ENCODE measurements around the gene UTRN.

Gene UTRN

DNA sequence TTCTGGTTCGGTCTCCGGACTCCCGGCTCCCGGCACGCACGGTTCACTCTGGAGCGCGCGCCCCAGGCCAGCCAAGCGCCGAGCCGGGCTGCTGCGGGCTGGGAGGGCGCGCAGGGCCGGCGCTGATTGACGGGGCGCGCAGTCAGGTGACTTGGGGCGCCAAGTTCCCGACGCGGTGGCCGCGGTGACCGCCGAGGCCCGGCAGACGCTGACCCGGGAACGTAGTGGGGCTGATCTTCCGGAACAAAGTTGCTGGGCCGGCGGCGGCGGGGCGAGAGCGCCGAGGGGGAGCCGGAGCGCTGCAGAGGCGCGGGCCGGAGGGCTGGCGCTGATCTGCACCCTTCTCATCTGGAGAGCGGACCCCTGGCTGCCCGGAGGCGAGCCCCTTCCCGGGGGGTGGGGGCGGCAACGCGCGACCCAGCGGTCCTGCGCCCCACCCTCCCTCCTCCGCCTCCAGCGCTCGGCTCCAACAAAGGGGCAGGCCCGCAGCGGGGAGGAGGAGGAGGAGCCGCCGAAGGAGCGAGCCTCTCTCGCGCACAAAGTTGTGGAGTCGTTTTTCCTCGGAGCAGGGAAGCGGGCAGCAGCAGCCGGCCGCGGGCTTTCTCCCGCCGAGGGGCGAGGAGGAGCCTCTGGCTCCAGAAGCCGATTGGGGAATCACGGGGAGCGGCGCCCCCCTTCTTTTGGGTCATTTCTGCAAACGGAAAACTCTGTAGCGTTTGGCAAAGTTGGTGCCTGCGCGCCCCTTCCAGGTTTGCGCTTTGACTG lies at the start of gene UTRN:
Gene UTRN (plus strand): TSS at position 553 of the 765 bp plus-strand sequence. CDS start 6,494 bp downstream, outside the sequence.
- H3K9ac ChIP-seq (ENCODE audit: low read depth, low read length): peak within 1 kb of the TSS; percentile 85
- no peaks in the 10 kb centered on the region for H3K9me3 ChIP-seq (ENCODE audit: control insufficient read depth, insufficient read depth, low read length)
- peaks cover 19% of the 10 kb centered on the region for H3K27me3 ChIP-seq (ENCODE audit: control insufficient read depth, insufficient read depth, low read length)
- peak within 1 kb of the TSS; percentile 86 for H3K4me3 ChIP-seq (ENCODE audit: low read depth, low read length)
- peak within 1 kb of the TSS; percentile 94 for H3K27ac ChIP-seq (ENCODE audit: low read depth, low read length)
- H3K36me3 ChIP-seq (ENCODE audit: control insufficient read depth, insufficient read depth, low read length): no peaks in the 10 kb centered on the region
- H3K4me1 ChIP-seq (ENCODE audit: control insufficient read depth, insufficient read depth, low read length): peaks cover 26% of the 10 kb centered on the region

DNA sequence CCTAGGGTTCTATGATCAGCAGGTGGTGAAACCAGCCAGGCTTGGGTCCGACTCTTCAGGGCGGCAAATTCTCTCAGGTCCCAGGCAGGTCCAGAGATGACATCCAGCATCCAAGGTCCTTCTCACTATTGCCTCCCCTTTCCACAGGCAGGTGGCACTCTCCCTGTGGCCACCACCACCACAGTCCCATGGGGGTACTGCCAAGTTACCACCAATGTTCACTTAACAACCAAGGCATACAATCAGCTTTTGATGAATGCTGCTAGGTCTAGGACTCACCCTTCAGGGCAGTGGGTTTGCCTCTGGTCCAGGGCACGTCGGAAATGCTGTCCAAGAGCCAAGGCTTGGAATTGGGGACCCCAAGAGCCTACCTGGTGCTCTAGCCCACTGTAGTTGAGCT lies 40.4 kb upstream of the UTRN start:
- Histone ChIP-seq H3K9me3 (ENCODE audit: control insufficient read depth, insufficient read depth, low read length) (peaks cover 4% of the 10 kb centered on the region; the same call in 1 of the 2 replicates), H3K9ac (ENCODE audit: low read depth, low read length) (no peak overlapping the region), H3K4me1 (ENCODE audit: control insufficient read depth, insufficient read depth, low read length) (peaks cover 6% of the 10 kb centered on the region; the same call in 1 of the 2 replicates), H3K27ac (ENCODE audit: low read depth, low read length) (no peak overlapping the region), H3K4me3 (ENCODE audit: low read depth, low read length) (no peak overlapping the region), H3K36me3 (ENCODE audit: control insufficient read depth, insufficient read depth, low read length) (no peaks in the 10 kb centered on the region), H3K27me3 (ENCODE audit: control insufficient read depth, insufficient read depth, low read length) (no peaks in the 10 kb centered on the region)

DNA sequence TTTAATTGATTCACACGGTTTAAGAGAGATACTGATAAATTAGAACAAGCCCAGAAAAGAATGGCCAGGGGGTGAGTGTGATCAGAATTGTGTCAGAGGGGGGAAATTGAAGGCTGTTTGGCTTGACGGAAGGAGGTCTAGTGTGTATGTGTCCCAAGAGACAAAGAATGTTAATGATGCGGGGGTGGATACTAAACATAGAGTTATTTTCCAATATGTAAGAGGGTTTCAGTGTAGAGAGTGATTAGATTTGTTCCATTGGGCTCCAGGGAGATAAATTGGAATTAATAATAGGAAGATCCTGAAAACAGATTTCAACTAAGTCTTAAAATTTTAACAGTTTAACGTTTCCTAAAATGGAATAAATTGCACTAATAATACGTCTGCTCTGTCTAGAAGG lies 38.1 kb upstream of the UTRN start:
- H3K36me3 ChIP-seq (ENCODE audit: control insufficient read depth, insufficient read depth, low read length): no peaks in the 10 kb centered on the region

DNA sequence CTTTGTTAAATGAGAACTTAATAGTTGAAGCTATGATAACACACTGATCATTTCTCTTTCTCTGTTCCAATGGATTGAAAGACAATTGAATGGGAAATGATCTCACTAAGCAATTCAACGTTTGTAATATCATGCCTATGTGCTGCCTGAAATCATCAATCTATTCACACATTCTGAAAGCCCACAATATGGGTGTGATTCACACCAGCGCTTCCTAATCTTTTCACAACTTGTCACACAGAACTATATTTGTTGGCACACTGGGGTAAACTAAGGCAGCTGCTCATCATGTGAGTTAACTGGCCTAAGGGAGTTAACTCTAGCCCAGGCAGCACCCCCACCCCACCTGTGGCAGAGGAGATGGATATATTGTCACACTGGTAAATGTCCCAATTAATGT lies 37.1 kb upstream of the UTRN start:
- Histone ChIP-seq H3K27me3 (ENCODE audit: control insufficient read depth, insufficient read depth, low read length) (no peaks in the 10 kb centered on the region), H3K9me3 (ENCODE audit: control insufficient read depth, insufficient read depth, low read length) (peaks cover 4% of the 10 kb centered on the region; the same call in 1 of the 2 replicates), H3K9ac (ENCODE audit: low read depth, low read length) (no peak overlapping the region), H3K36me3 (ENCODE audit: control insufficient read depth, insufficient read depth, low read length) (no peaks in the 10 kb centered on the region), H3K4me1 (ENCODE audit: control insufficient read depth, insufficient read depth, low read length) (peaks cover 11% of the 10 kb centered on the region; the same call in 1 of the 2 replicates), H3K4me3 (ENCODE audit: low read depth, low read length) (no peak overlapping the region), H3K27ac (ENCODE audit: low read depth, low read length) (no peak overlapping the region)

More for the DNA sequence above, 38.1 kb upstream of the UTRN start:
- H3K4me3 ChIP-seq (ENCODE audit: low read depth, low read length): no peak overlapping the region
- peaks cover 11% of the 10 kb centered on the region; the same call in 1 of the 2 replicates for H3K4me1 ChIP-seq (ENCODE audit: control insufficient read depth, insufficient read depth, low read length)
- no peaks in the 10 kb centered on the region for H3K27me3 ChIP-seq (ENCODE audit: control insufficient read depth, insufficient read depth, low read length)
- peaks cover 4% of the 10 kb centered on the region; the same call in 1 of the 2 replicates for H3K9me3 ChIP-seq (ENCODE audit: control insufficient read depth, insufficient read depth, low read length)
- H3K27ac ChIP-seq (ENCODE audit: low read depth, low read length): no peak overlapping the region
- no peak overlapping the region for H3K9ac ChIP-seq (ENCODE audit: low read depth, low read length)

DNA sequence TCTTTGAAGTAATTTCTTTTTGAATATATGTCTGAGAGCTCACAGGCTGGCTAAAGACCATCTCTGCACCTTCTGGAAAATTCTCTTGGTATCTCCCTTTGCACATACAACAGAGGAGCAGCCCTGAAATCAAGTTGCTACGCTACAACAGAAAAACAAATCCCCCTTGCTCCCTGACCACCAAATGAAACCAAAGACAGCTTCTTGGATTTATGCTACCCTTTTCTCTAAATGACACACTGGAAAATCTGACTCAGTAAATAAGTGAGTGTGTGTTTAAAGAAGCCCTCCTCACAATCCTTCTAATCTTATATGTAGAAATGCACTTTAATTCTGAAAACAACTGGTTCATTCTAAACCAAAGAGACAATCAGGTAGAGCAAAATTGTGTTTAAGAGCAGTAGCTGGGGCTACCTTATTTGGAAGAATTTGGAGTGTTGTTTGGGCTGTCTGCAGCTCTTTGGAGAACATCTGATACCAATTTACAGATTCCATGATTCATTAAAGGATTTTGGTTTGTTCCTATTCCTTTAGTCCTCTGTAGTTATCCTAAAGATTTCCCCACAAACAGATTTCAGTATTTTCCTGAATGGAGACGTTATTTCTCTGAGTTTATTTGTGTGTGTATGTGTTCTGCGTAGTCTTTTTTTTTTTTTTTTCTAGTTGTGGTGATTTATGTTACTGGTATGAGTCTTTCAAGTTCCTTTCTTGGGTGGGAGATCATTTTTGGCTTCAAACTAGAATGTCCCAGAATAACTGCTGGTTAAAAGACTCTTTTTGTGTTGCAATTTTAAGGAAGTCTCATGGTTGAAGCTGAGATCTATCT lies 36.4 kb upstream of the UTRN start:
- peaks cover 4% of the 10 kb centered on the region; the same call in 1 of the 2 replicates for H3K9me3 ChIP-seq (ENCODE audit: control insufficient read depth, insufficient read depth, low read length)
- H3K36me3 ChIP-seq (ENCODE audit: control insufficient read depth, insufficient read depth, low read length): no peaks in the 10 kb centered on the region
- peaks cover 11% of the 10 kb centered on the region; the same call in 1 of the 2 replicates for H3K4me1 ChIP-seq (ENCODE audit: control insufficient read depth, insufficient read depth, low read length)
- no peak overlapping the region for H3K27ac ChIP-seq (ENCODE audit: low read depth, low read length)
- no peaks in the 10 kb centered on the region for H3K27me3 ChIP-seq (ENCODE audit: control insufficient read depth, insufficient read depth, low read length)
- H3K4me3 ChIP-seq (ENCODE audit: low read depth, low read length): no peak overlapping the region
- no peak overlapping the region for H3K9ac ChIP-seq (ENCODE audit: low read depth, low read length)

DNA sequence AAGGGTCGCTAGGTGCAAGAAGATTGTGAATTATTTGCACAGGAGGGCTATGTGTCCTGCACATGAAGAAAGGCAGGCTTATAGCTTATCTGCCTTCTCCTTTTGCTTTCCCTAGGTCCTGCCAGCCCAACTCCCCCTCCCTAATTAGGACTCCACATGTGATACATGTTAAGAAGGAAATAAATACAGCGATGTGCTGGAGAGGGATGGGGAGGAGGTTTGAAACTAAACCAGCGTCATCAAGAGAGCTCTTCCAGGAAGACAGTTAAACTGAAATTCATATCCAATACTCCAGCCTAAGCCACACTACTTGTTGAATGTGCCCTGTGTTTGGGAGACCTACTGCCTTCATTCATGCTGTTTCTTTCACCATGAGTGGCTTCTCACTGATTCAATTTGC lies 34.9 kb upstream of the UTRN start:
- Histone ChIP-seq H3K27ac (ENCODE audit: low read depth, low read length) (no peak overlapping the region), H3K4me1 (ENCODE audit: control insufficient read depth, insufficient read depth, low read length) (peaks cover 11% of the 10 kb centered on the region; the same call in 1 of the 2 replicates), H3K27me3 (ENCODE audit: control insufficient read depth, insufficient read depth, low read length) (no peaks in the 10 kb centered on the region), H3K9ac (ENCODE audit: low read depth, low read length) (no peak overlapping the region), H3K36me3 (ENCODE audit: control insufficient read depth, insufficient read depth, low read length) (no peaks in the 10 kb centered on the region), H3K9me3 (ENCODE audit: control insufficient read depth, insufficient read depth, low read length) (peaks cover 4% of the 10 kb centered on the region; the same call in 1 of the 2 replicates), H3K4me3 (ENCODE audit: low read depth, low read length) (no peak overlapping the region)

DNA sequence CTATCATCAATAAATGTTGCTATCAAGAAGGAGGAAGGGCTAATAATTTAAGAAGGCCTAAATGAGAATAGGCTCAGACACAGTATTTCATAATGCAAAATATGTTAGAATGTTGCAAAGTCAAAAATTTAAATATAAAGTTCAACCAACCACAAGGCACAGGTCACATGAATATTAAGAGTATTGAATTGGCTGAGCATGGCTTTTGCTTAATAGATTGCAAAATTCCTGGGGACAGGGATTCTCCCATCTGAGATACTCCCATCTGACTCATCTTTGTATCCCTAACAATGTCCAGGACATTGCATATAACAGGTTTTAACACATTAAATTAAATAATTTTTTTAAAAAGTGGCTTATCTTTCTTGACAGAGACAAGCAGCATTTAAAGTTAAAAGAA lies 32.9 kb upstream of the UTRN start:
- Histone ChIP-seq H3K36me3 (ENCODE audit: control insufficient read depth, insufficient read depth, low read length) (no peaks in the 10 kb centered on the region), H3K4me1 (ENCODE audit: control insufficient read depth, insufficient read depth, low read length) (peaks cover 11% of the 10 kb centered on the region; the same call in 1 of the 2 replicates), H3K27ac (ENCODE audit: low read depth, low read length) (no peak overlapping the region)

DNA sequence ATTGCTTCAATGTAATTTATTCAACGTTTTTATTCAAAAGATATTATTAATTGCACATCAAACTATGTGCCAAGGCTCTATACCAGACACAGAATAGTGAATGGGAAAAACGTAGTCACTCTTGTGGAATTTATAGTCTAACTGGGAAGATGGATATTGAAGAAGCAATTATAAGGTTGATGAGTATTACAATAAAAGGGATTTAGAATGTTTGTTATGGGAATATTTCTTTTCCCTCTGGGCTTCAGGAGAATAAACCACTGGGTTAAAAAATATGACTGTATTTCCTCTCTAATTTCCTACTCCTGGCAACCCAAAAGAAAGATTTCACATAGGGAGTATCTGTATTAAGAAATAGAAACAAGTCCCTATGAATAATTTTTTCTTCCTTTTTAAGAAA lies 25.1 kb upstream of the UTRN start:
- Histone ChIP-seq H3K27me3 (ENCODE audit: control insufficient read depth, insufficient read depth, low read length) (no peaks in the 10 kb centered on the region), H3K9ac (ENCODE audit: low read depth, low read length) (no peak overlapping the region), H3K4me3 (ENCODE audit: low read depth, low read length) (no peak overlapping the region), H3K27ac (ENCODE audit: low read depth, low read length) (peak overlapping the region; percentile 42), H3K9me3 (ENCODE audit: control insufficient read depth, insufficient read depth, low read length) (no peaks in the 10 kb centered on the region), H3K4me1 (ENCODE audit: control insufficient read depth, insufficient read depth, low read length) (peaks cover 22% of the 10 kb centered on the region), H3K36me3 (ENCODE audit: control insufficient read depth, insufficient read depth, low read length) (no peaks in the 10 kb centered on the region)

More for the DNA sequence above, 32.9 kb upstream of the UTRN start:
- Histone ChIP-seq H3K4me3 (ENCODE audit: low read depth, low read length) (no peak overlapping the region), H3K9ac (ENCODE audit: low read depth, low read length) (no peak overlapping the region), H3K27me3 (ENCODE audit: control insufficient read depth, insufficient read depth, low read length) (no peaks in the 10 kb centered on the region), H3K9me3 (ENCODE audit: control insufficient read depth, insufficient read depth, low read length) (no peaks in the 10 kb centered on the region)

DNA sequence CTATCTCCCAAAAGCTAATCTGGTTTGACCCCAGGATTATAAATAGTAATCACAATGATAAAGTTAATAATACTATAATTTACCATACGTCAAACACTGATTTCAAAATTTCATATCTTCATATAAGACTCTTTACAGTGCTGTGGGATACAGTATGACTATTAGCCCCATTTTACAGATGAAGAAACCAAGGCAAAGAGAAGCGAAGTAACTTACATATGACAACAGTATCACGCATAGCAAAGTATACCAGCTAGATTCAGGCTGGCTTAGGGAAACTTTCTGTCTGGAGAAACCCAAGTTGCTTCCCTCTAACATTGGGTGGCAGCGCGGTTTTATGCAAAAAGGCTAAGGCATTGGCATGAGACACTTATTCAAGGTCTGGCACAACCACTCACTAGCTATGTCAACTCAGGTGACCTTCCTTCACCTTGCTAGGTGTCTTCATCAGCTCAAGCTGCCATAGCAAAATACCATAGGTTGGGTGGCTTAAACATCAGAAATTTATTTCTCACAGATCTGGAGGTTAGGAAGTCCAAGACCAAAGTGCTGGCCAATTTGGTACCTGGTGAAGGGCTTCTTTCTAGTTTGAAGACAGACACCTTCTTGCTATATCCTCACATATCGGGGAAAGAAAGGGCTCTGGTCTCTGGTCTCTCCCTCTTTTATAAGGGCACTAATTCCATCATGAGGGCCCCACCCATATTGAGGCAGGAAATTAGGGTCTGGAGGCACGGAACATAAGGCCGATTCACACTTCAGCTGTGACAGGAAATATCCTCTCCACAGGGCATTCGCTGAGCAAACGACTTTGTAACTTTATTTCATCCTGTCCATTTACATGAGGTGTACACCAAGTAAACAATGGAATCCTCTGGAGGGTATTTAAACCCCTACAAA lies 22.4 kb upstream of the UTRN start:
- H3K9me3 ChIP-seq (ENCODE audit: control insufficient read depth, insufficient read depth, low read length): no peaks in the 10 kb centered on the region
- H3K4me3 ChIP-seq (ENCODE audit: low read depth, low read length): no peak overlapping the region
- peaks cover 40% of the 10 kb centered on the region for H3K4me1 ChIP-seq (ENCODE audit: control insufficient read depth, insufficient read depth, low read length)
- no peak overlapping the region for H3K9ac ChIP-seq (ENCODE audit: low read depth, low read length)
- no peak overlapping the region for H3K27ac ChIP-seq (ENCODE audit: low read depth, low read length)
- no peaks in the 10 kb centered on the region for H3K36me3 ChIP-seq (ENCODE audit: control insufficient read depth, insufficient read depth, low read length)
- H3K27me3 ChIP-seq (ENCODE audit: control insufficient read depth, insufficient read depth, low read length): no peaks in the 10 kb centered on the region

DNA sequence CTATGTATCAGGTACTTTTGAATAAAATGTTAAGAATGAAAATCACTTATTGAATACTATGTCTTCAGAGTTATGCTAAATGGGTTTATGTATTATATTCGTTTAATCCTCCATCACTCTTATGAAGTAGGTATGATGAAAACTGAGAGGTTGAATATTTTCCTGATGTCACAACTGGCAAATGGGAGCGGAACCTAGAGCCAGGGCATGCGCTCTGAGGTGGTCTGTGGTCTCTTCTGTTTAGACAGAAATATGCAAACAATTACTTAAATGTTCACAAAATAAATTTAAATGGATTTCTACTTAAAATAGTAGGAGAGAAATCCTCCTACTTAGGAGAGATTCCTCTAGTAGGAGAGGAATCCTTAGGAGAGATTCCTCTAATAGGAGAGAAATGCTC lies 21.3 kb upstream of the UTRN start:
- Histone ChIP-seq H3K9ac (ENCODE audit: low read depth, low read length) (no peak overlapping the region), H3K4me1 (ENCODE audit: control insufficient read depth, insufficient read depth, low read length) (peaks cover 40% of the 10 kb centered on the region), H3K4me3 (ENCODE audit: low read depth, low read length) (no peak overlapping the region), H3K36me3 (ENCODE audit: control insufficient read depth, insufficient read depth, low read length) (no peaks in the 10 kb centered on the region), H3K9me3 (ENCODE audit: control insufficient read depth, insufficient read depth, low read length) (no peaks in the 10 kb centered on the region), H3K27me3 (ENCODE audit: control insufficient read depth, insufficient read depth, low read length) (no peaks in the 10 kb centered on the region), H3K27ac (ENCODE audit: low read depth, low read length) (peak overlapping the region; percentile 96)
